PC-3 (cell line): ENCODE results near the gene DAPK1. TPM values are rescaled to one million over a fixed set of nuclear protein-coding genes. Genes with fewer than 3 reads are reported as not detected.

Experiments
- ATAC-seq: fragments of 200-7000 bp; cut with Tn5 transposase; 2 replicates; pipeline ENCODE4 v1.9.1; 2020; ENCODE audit warnings: mild to moderate bottlenecking, moderate library complexity
- BruUV-seq: library from RNA; stranded (reverse); fragments of 400-500 nt; replicated peaks from 2 replicates; lab custom pipeline; 2021; lab: Mats Ljungman, UMichigan
- CTCF ChIA-PET: fragments of 300-600 bp; sonication (Branson Sonifier 250); formaldehyde crosslinking; loops from one replicate; lab custom pipeline; 2022; ENCODE audit warnings: antibody characterized with exemption; lab: Charles Lee
- POLR2A ChIA-PET: fragments of 300-600 bp; sonication (Branson Sonifier 250); formaldehyde crosslinking; loops from one replicate; lab custom pipeline; 2022; ENCODE audit warnings: antibody characterized with exemption; ENCODE audit not compliant: unreplicated experiment; lab: Charles Lee
- DNase-seq: peaks from one replicate; pipeline ENCODE4 v3.0.0-alpha.2; 2015
- H2AFZ ChIP-seq: fragments of 300-600 bp; sonication (generic); 2 replicates; pipeline ENCODE4 v1.6.0; 2016; ENCODE audit warnings: antibody characterized with exemption, low read length
- H3F3A ChIP-seq: fragments of 300-600 bp; sonication (generic); one replicate; pipeline ENCODE4 v1.6.0; 2017; ENCODE audit warnings: antibody characterized with exemption, low read length, control low read depth, mild to moderate bottlenecking; ENCODE audit not compliant: unreplicated experiment
- H3K27ac ChIP-seq: fragments of 300-600 bp; sonication (generic); 2 replicates; pipeline ENCODE4 v1.5.1; 2016; ENCODE audit warnings: mild to moderate bottlenecking, low read length
- H3K27me3 ChIP-seq: fragments of 300-600 bp; sonication (generic); 2 replicates; pipeline ENCODE4 v1.6.1; 2016; ENCODE audit warnings: low read length, mixed read lengths
- H3K36me3 ChIP-seq: fragments of 300-600 bp; sonication (generic); 2 replicates; pipeline ENCODE4 v1.6.1; 2016; ENCODE audit warnings: low read depth, mixed run types, low read length, mixed read lengths
- H3K4me1 ChIP-seq: fragments of 300-600 bp; sonication (generic); 2 replicates; pipeline ENCODE4 v1.5.1; 2016; ENCODE audit warnings: low read length; ENCODE audit not compliant: insufficient read depth
- H3K4me2 ChIP-seq: fragments of 300-600 bp; sonication (generic); 2 replicates; pipeline ENCODE4 v1.6.0; 2016; ENCODE audit warnings: low read length
- H3K4me3 ChIP-seq: fragments of 300-600 bp; sonication (generic); 2 replicates; pipeline ENCODE4 v1.5.1; 2016; ENCODE audit warnings: mild to moderate bottlenecking, low read length, mixed read lengths
- H3K79me2 ChIP-seq: fragments of 300-600 bp; sonication (generic); 2 replicates; pipeline ENCODE4 v1.6.1; 2017; ENCODE audit warnings: low read length, mixed read lengths
- H3K9ac ChIP-seq: fragments of 300-600 bp; sonication (generic); 2 replicates; pipeline ENCODE4 v1.6.0; 2016; ENCODE audit warnings: mild to moderate bottlenecking, low read length
- H3K9me2 ChIP-seq: fragments of 300-600 bp; sonication (generic); replicated peaks from 2 replicates; pipeline ENCODE4 v1.6.1; 2016; ENCODE audit warnings: mixed run types, low read length, mixed read lengths
- H3K9me3 ChIP-seq: fragments of 300-600 bp; sonication (generic); 2 replicates; pipeline ENCODE4 v1.6.1; 2016; ENCODE audit warnings: low read length, mixed read lengths
- H4K20me1 ChIP-seq: fragments of 300-600 bp; sonication (generic); 2 replicates; pipeline ENCODE4 v1.6.1; 2016; ENCODE audit warnings: low read length, mixed read lengths
- EZH2 ChIP-seq: fragments of 300-600 bp; sonication (generic); IDR thresholded peaks from one replicate; pipeline ENCODE4 v1.6.1; 2017; ENCODE audit warnings: antibody characterized with exemption, mild to moderate bottlenecking, low read length; ENCODE audit not compliant: unreplicated experiment
- EZH2phosphoT487 ChIP-seq: fragments of 300-600 bp; sonication (generic); IDR thresholded peaks from 2 replicates; pipeline ENCODE4 v1.6.1; 2018; ENCODE audit warnings: mild to moderate bottlenecking, antibody characterized with exemption, low read length, borderline replicate concordance
- intact Hi-C: fragments of 100-400 bp; cut with micrococcal nuclease; formaldehyde crosslinking; loops from 2 replicates; pipeline ENCODE4 v1.9.0; 2023
- total RNA-seq: library from RNA; depleted of rRNA; stranded (reverse); fragments of >200 nt; gene quantifications from 2 replicates; pipeline ENCODE4 v1.2.3, GENCODE V29; 2014
- TF ChIP-seq, protein P1 (sequence below): fragments of 300-600 bp; sonication (generic); conservative IDR thresholded peaks from 2 replicates; pipeline ENCODE4 v1.5.1; 2017; ENCODE audit warnings: antibody characterized with exemption, low read depth, mild to moderate bottlenecking, low read length

Gene DAPK1
- total RNA-seq, 1 experiment from 2014 or later = not detected

DNA sequence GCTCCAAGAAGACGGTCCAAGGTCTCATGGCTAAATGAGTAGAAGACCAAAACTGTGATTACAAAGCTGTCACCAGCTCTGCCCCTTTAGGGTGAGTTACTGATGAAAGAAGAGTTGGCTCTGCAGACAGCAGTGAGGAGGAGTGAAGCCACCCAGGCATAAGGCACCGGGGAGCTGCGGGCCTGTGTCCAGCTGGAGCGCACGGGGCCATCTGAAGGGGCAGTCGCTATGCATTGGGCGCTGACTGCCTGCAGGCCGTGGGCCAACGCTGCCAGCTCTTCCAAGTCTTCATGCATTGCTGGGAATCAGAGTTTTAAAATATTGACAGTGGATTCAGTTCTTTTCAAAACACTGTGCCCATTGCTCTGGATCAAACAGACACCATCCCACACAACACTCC is 70.3 kb downstream of the DAPK1 start:
- no peak overlapping the region for H2AFZ ChIP-seq
- no peak overlapping the region for H3K9ac ChIP-seq
- H3F3A ChIP-seq = no peaks in the 10 kb centered on the region
- no peaks in the 10 kb centered on the region; the same call in 1 of the 2 replicates for H3K27me3 ChIP-seq
- TF ChIP-seq EZH2phosphoT487 = no peak
- TF ChIP-seq, protein P1, sequence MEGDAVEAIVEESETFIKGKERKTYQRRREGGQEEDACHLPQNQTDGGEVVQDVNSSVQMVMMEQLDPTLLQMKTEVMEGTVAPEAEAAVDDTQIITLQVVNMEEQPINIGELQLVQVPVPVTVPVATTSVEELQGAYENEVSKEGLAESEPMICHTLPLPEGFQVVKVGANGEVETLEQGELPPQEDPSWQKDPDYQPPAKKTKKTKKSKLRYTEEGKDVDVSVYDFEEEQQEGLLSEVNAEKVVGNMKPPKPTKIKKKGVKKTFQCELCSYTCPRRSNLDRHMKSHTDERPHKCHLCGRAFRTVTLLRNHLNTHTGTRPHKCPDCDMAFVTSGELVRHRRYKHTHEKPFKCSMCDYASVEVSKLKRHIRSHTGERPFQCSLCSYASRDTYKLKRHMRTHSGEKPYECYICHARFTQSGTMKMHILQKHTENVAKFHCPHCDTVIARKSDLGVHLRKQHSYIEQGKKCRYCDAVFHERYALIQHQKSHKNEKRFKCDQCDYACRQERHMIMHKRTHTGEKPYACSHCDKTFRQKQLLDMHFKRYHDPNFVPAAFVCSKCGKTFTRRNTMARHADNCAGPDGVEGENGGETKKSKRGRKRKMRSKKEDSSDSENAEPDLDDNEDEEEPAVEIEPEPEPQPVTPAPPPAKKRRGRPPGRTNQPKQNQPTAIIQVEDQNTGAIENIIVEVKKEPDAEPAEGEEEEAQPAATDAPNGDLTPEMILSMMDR = no peak
- no peak for TF ChIP-seq EZH2
- POLR2A ChIA-PET = no interaction called here
- no peaks in the 10 kb centered on the region for H3K9me2 ChIP-seq
- no TSS peak for BruUV-seq
- no peaks in the 10 kb centered on the region for H3K79me2 ChIP-seq
- no peak overlapping the region for H3K27ac ChIP-seq
- no peak overlapping the region for H3K4me3 ChIP-seq
- no peak overlapping the region for H3K4me2 ChIP-seq
- H3K4me1 ChIP-seq = no peaks in the 10 kb centered on the region
- ATAC-seq = no peak
- H3K9me3 ChIP-seq = no peaks in the 10 kb centered on the region
- H4K20me1 ChIP-seq = no peaks in the 10 kb centered on the region
- no peak for DNase-seq
- intact Hi-C loops = no loop called here
- no peaks in the 10 kb centered on the region for H3K36me3 ChIP-seq
- CTCF ChIA-PET = no interaction called here

DNA sequence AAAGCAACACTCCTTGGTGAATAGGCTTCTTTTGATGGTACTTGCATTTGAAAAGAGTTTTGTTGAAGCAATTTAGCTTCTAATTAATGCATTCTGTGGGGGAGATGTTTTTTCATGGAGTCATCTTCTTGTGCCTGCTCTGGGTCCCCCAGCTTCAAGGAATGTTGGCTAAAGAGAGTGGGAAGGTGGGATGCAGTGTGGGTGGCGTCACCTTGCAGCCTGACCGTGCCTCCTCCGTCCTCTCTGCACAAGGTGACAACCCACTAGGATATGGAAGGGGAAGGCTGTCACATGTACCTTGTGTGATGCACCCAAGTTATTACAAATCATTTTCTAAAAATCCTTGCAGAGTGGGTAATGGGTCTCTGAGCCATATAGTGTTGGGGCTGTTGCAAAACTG is 70.7 kb downstream of the DAPK1 start:
- H3K79me2 ChIP-seq = no peaks in the 10 kb centered on the region
- H3K4me2 ChIP-seq = no peak overlapping the region
- ATAC-seq (no peak), DNase-seq (no peak)
- H3K9ac ChIP-seq = no peak overlapping the region
- H3K27me3 ChIP-seq = no peaks in the 10 kb centered on the region; the same call in 1 of the 2 replicates
- TF ChIP-seq EZH2 (no peak), EZH2phosphoT487 (no peak)
- TF ChIP-seq, protein P1 = no peak
- H3K9me3 ChIP-seq = no peaks in the 10 kb centered on the region
- H2AFZ ChIP-seq = no peak overlapping the region
- H3K4me3 ChIP-seq = no peak overlapping the region
- ChIA-PET CTCF (no interaction called here), POLR2A (no interaction called here)
- no peaks in the 10 kb centered on the region for H4K20me1 ChIP-seq
- no peaks in the 10 kb centered on the region for H3K4me1 ChIP-seq
- no peaks in the 10 kb centered on the region for H3K36me3 ChIP-seq
- H3K9me2 ChIP-seq = no peaks in the 10 kb centered on the region
- no peak overlapping the region for H3K27ac ChIP-seq
- H3F3A ChIP-seq = no peaks in the 10 kb centered on the region
- BruUV-seq = no TSS peak
- intact Hi-C loops = no loop called here

DNA sequence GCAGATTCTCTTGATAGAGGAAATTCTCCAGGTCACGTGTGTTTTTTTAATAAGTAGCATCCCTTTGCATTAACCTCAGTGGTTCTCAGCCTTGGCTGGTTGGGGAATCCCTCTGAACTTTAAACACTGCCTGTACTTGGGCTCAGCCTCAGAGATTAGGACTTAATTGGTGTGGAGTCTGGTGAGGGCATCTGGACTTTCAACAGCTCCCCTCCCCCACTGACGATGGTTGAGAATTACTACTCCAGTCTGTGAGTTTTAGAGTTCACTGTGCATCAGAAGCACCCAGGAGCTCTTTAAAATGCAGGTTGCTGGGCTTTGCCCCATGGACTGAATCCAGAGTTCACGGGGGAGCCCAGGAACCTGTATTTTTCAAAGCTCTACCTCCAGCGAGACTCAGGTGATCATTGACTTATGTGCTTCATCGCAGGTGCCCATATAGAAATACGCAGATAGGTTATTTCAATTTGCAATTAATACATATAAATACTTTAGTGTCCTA is 71.4 kb downstream of the DAPK1 start:
- POLR2A ChIA-PET = no interaction called here
- Histone ChIP-seq H3K9ac (no peak overlapping the region), H3K9me2 (no peaks in the 10 kb centered on the region), H3F3A (no peaks in the 10 kb centered on the region), H3K79me2 (no peaks in the 10 kb centered on the region), H3K27me3 (no peaks in the 10 kb centered on the region; the same call in none of the 2 replicates), H3K4me3 (no peak overlapping the region), H4K20me1 (no peaks in the 10 kb centered on the region), H3K36me3 (no peaks in the 10 kb centered on the region), H3K27ac (no peak overlapping the region), H3K9me3 (no peaks in the 10 kb centered on the region), H3K4me2 (no peak overlapping the region), H2AFZ (no peak overlapping the region), H3K4me1 (no peaks in the 10 kb centered on the region)
- CTCF ChIA-PET = no interaction called here
- no peak for DNase-seq
- no peak for ATAC-seq
- TF ChIP-seq EZH2phosphoT487 = no peak
- intact Hi-C loops = no loop called here
- BruUV-seq = no TSS peak
